Panc1 (cell line): ENCODE data around the gene TPPP. TPM values are rescaled to one million over a fixed set of nuclear protein-coding genes. Genes with fewer than 3 reads are reported as not detected.

Source experiments
- ATAC-seq: fragments of 200-7000 bp; cut with Tn5 transposase; 2 replicates; pipeline ENCODE4 v1.9.1; 2020; ENCODE audit warnings: mild to moderate bottlenecking, moderate library complexity
- BruUV-seq: library from RNA; stranded (reverse); fragments of 400-500 nt; replicated peaks from 2 replicates; lab custom pipeline; 2021; lab: Mats Ljungman, UMichigan
- CTCF ChIA-PET: fragments of 300-600 bp; sonication (Branson Sonifier 250); formaldehyde crosslinking; loops from one replicate; lab custom pipeline; 2022; ENCODE audit warnings: antibody characterized with exemption; lab: Charles Lee
- POLR2A ChIA-PET: fragments of 300-600 bp; sonication (Branson Sonifier 250); formaldehyde crosslinking; loops from one replicate; lab custom pipeline; 2022; ENCODE audit warnings: antibody characterized with exemption; lab: Charles Lee
- DNase-seq: peaks from one replicate; pipeline ENCODE4 v3.0.0-alpha.2; 2010; ENCODE audit warnings: low read depth, low spot score
- H3K27ac ChIP-seq: 2 replicates; pipeline ENCODE4 v1.5.1; 2011; ENCODE audit warnings: mild to moderate bottlenecking, low read length, inconsistent platforms
- H3K27me3 ChIP-seq: fragments of 200-500 bp; sonication (Bioruptor generic); 2 replicates; pipeline ENCODE4 v1.6.0; 2014; ENCODE audit warnings: low read length, inconsistent platforms; ENCODE audit not compliant: control insufficient read depth, insufficient read depth
- H3K36me3 ChIP-seq: fragments of 200-500 bp; sonication (Bioruptor generic); 2 replicates; pipeline ENCODE4 v1.5.1; 2014; ENCODE audit warnings: inconsistent platforms, mild to moderate bottlenecking, low read length, moderate library complexity; ENCODE audit not compliant: control insufficient read depth, insufficient read depth
- H3K4me1 ChIP-seq: 2 replicates; pipeline ENCODE4 v1.5.1; 2011; ENCODE audit warnings: inconsistent platforms, mild to moderate bottlenecking, low read length, moderate library complexity; ENCODE audit not compliant: control insufficient read depth, insufficient read depth
- H3K4me3 ChIP-seq, 2 experiments: 2 replicates each; pipeline ENCODE4 v1.5.1; 2011 to 2012; ENCODE audit warnings: low read depth in 2 of 2, low read length in 2 of 2, mild to moderate bottlenecking in 2 of 2, inconsistent platforms in 1 of 2, moderate library complexity in 1 of 2
- H3K9me3 ChIP-seq: fragments of 200-500 bp; sonication (Bioruptor generic); 2 replicates; pipeline ENCODE4 v1.5.1; 2014; ENCODE audit warnings: low read depth, mild to moderate bottlenecking, inconsistent platforms, low read length, moderate library complexity; ENCODE audit not compliant: control insufficient read depth, insufficient read depth
- CTCF ChIP-seq: fragments of 450-650 bp; IDR thresholded peaks from 2 replicates; pipeline ENCODE4 v1.5.1; 2017; ENCODE audit warnings: mild to moderate bottlenecking
- POLR2AphosphoS5 ChIP-seq: IDR thresholded peaks from 2 replicates; pipeline ENCODE4 v1.6.1; 2012; ENCODE audit warnings: mild to moderate bottlenecking, low read depth, low read length, moderate library complexity
- REST ChIP-seq, 2 experiments: IDR thresholded peaks; 2 replicates each; pipeline ENCODE4 v1.6.1; 2011 to 2012; ENCODE audit warnings: low read depth in 2 of 2, control low read depth in 1 of 2, low read length in 1 of 2, mild to moderate bottlenecking in 1 of 2, moderate library complexity in 1 of 2; ENCODE audit not compliant: insufficient read depth in 1 of 2
- SIN3A ChIP-seq: IDR thresholded peaks from 2 replicates; pipeline ENCODE4 v1.6.1; 2012; ENCODE audit warnings: low read depth, mild to moderate bottlenecking, low read length, moderate library complexity, borderline replicate concordance; ENCODE audit not compliant: insufficient read depth
- TCF7L2 ChIP-seq: IDR thresholded peaks from 2 replicates; pipeline ENCODE4 v1.6.1; 2011; ENCODE audit warnings: mild to moderate bottlenecking, low read depth, low read length, inconsistent platforms
- in situ Hi-C: cut with HindIII; loops from 2 replicates; pipeline ENCODE4 v1.10.0; 2016; ENCODE audit warnings: low sequenced_read_pairs, low pct_unique_long_range_greater_than_20kb
- intact Hi-C: fragments of 100-400 bp; cut with micrococcal nuclease; formaldehyde crosslinking; loops from one replicate; pipeline ENCODE4 v1.10.0; 2022; ENCODE audit not compliant: unreplicated experiment
- total RNA-seq: library from RNA; stranded (reverse); gene quantifications from one replicate; pipeline ENCODE4 v1.2.1, GENCODE V29; 2021; ENCODE audit not compliant: unreplicated experiment

TPPP gene
- total RNA-seq, 1 experiment from 2014 or later, result 0.98 TPM

DNA sequence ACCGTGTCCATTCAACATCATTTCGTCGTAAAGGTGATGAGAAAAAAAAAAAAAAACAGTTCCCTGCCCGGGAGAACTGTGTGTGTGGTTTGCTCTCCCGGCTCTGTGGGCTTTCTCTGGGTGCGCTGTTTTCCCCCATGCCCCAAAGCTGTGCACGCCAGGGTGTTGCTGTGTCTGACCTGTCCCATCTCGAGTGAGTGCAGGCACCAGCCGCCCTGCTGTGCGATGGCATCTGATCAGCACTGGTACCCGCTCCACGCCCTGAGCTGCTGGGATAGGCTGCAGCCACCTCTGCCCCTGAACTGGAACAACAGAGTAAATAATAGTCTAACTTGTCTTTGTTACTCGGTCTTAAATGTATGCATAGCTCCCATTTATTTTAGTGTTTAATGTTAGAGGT lies 47.7 kb downstream of the TPPP start:
- intact Hi-C loops, result no loop called here
- Histone ChIP-seq H3K9me3 (no peaks in the 10 kb centered on the region), H3K4me1 (no peaks in the 10 kb centered on the region), H3K36me3 (peaks cover 5% of the 10 kb centered on the region), H3K27ac (no peak overlapping the region), H3K4me3 (no peak overlapping the region), H3K27me3 (no peaks in the 10 kb centered on the region)
- POLR2A ChIA-PET, result no interaction called here
- no TSS peak for BruUV-seq
- ATAC-seq, result no peak
- CTCF ChIA-PET, result interaction anchor here (0.7 kb wide), 1 partner anchor 125 kb away, joined by 5 read pairs; no protein-coding TSS in a partner anchor
- in situ Hi-C loops, result no loop called here
- no peak for TF ChIP-seq REST (IDR thresholded peaks at IDR 0.05; ENCODE audit: insufficient read depth in 1 of 2, low read depth in 2 of 2, low read length in 1 of 2)
- no peak for TF ChIP-seq SIN3A
- TF ChIP-seq CTCF, result no peak
- TF ChIP-seq TCF7L2, result no peak
- no peak for TF ChIP-seq POLR2AphosphoS5
- DNase-seq, result no peak

- in situ Hi-C loops, result no loop called here
- no peaks in the 10 kb centered on the region for H3K9me3 ChIP-seq
- BruUV-seq, result no TSS peak
Measured at GRCh38 chr5:644971-645370, 48.2 kb downstream of the TPPP start.

More at GRCh38 chr5:644971-645370, 48.2 kb downstream of the TPPP start:
- CTCF ChIA-PET, result no interaction called here
- no peaks in the 10 kb centered on the region for H3K4me1 ChIP-seq
- no peak overlapping the region for H3K27ac ChIP-seq
- H3K27me3 ChIP-seq, result no peaks in the 10 kb centered on the region
- no peak for DNase-seq
- POLR2A ChIA-PET, result no interaction called here
- no peak for TF ChIP-seq REST (IDR thresholded peaks at IDR 0.05; ENCODE audit: insufficient read depth in 1 of 2, low read depth in 2 of 2, low read length in 1 of 2)
- intact Hi-C loops, result no loop called here
- peaks cover 5% of the 10 kb centered on the region for H3K36me3 ChIP-seq
- no peak for ATAC-seq
- H3K4me3 ChIP-seq, result no peak overlapping the region
